ENCODE measurements around the gene CRYBG3.

CRYBG3 gene

GRCh38 chr3:97949743-97950142 is 127.9 kb downstream of the CRYBG3 start:
- no peak for DNase-seq

- DNase-seq = no peak
Measured at GRCh38 chr3:97950360-97950759, 128.5 kb downstream of the CRYBG3 start.

- DNase-seq = no peak
Measured at GRCh38 chr3:97952280-97952679, 130.5 kb downstream of the CRYBG3 start.

GRCh38 chr3:97952872-97953271 is 131.1 kb downstream of the CRYBG3 start:
- no peak for DNase-seq

GRCh38 chr3:97954228-97954827 is 132.5 kb downstream of the CRYBG3 start:
- no peak for DNase-seq

- no peak for DNase-seq
Measured at GRCh38 chr3:97956051-97956450, 134.2 kb downstream of the CRYBG3 start.

- no peak for DNase-seq
Measured at GRCh38 chr3:97957617-97958311, 136.0 kb downstream of the CRYBG3 start.

- DNase-seq = no peak
Measured at GRCh38 chr3:97958396-97958795, 136.6 kb downstream of the CRYBG3 start.

- DNase-seq = no peak
Measured at GRCh38 chr3:97958796-97959195, 137.0 kb downstream of the CRYBG3 start.

- no peak for DNase-seq
Measured at GRCh38 chr3:97959872-97960271, 138.1 kb downstream of the CRYBG3 start.

- no peak for DNase-seq
Measured at GRCh38 chr3:97960551-97960950, 138.7 kb downstream of the CRYBG3 start.

GRCh38 chr3:97960993-97961766 is 139.4 kb downstream of the CRYBG3 start:
- DNase-seq = no peak

- no peak for DNase-seq
Measured at GRCh38 chr3:97967966-97968365, 146.2 kb downstream of the CRYBG3 start.

GRCh38 chr3:97968376-97968775 is 146.6 kb downstream of the CRYBG3 start:
- DNase-seq = no peak

- DNase-seq = no peak
Measured at GRCh38 chr3:97969541-97969940, 147.7 kb downstream of the CRYBG3 start.

- no peak for DNase-seq
Measured at GRCh38 chr3:97970156-97970555, 148.3 kb downstream of the CRYBG3 start.

- DNase-seq = no peak
Measured at GRCh38 chr3:97970956-97971620, 149.3 kb downstream of the CRYBG3 start.

- peak; percentile 19 for DNase-seq
Measured at GRCh38 chr3:97971679-97972567, 150.1 kb downstream of the CRYBG3 start, which contains the start of gene RIOX2. TSS of gene RIOX2 (minus strand) at chr3:97972431. CDS start at chr3:97967593, 4,838 bp downstream.

GRCh38 chr3:97972976-97973375 is 151.2 kb downstream of the CRYBG3 start:
- no peak for DNase-seq

- DNase-seq = no peak
Measured at GRCh38 chr3:97974996-97975395, 153.2 kb downstream of the CRYBG3 start.

GRCh38 chr3:97975466-97975865 is 153.7 kb downstream of the CRYBG3 start:
- no peak for DNase-seq

GRCh38 chr3:97979610-97980009 is 157.8 kb downstream of the CRYBG3 start:
- DNase-seq = no peak
